Activated naive CD4-positive, alpha-beta T cell (primary cell): ENCODE results near the gene TMEM151B.
"Not testable (repeated sequence)": the region's sequence is repeated elsewhere in the genome, so short reads cannot be mapped to it uniquely, and the experiment has no call there.

Source experiments
- DNase-seq, 4 experiments: peaks; one replicate each; lab custom pipeline; 2025; lab: John Stamatoyannopoulos, UW

TMEM151B gene

DNA sequence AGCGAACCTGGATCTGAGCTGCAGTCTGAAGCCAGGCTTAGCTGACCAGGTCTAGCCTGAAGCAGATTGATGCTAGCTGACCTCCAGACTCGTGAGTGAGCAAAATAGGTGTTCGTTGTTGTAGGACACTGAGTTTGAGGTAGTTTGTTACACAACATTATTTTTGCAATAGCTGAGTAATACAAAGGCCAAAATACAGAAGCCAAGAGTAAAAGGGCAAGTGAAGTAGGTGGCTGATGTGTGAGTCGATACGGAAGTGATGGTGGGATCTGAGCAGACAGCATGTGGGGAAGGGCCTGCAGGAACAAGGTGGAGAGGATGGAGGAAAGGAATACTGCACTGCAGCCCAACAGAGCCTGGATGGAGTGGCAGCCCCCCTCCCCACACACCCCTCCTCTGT lies 63.7 kb downstream of the TMEM151B start:
- no peak for DNase-seq

DNA sequence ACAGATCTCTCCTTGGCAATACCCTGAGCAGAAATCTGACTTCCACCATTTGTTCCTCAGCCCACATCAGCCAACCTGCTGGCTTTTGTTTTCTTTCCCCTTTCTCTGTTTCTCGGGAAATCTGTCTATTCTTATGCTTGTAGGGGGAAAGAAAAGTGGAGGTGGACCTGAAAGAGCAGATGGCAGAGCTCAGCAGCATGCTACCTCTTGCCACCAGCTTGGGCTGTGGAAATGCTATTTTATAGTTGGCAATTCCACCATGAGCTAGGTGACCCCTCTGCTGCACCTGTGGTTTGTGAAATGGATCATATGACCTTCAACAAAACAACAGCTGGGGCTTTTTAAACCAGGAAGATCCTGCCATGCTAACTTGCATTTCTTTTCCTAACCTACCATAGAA lies 65.4 kb downstream of the TMEM151B start:
- DNase-seq: no peak

DNA sequence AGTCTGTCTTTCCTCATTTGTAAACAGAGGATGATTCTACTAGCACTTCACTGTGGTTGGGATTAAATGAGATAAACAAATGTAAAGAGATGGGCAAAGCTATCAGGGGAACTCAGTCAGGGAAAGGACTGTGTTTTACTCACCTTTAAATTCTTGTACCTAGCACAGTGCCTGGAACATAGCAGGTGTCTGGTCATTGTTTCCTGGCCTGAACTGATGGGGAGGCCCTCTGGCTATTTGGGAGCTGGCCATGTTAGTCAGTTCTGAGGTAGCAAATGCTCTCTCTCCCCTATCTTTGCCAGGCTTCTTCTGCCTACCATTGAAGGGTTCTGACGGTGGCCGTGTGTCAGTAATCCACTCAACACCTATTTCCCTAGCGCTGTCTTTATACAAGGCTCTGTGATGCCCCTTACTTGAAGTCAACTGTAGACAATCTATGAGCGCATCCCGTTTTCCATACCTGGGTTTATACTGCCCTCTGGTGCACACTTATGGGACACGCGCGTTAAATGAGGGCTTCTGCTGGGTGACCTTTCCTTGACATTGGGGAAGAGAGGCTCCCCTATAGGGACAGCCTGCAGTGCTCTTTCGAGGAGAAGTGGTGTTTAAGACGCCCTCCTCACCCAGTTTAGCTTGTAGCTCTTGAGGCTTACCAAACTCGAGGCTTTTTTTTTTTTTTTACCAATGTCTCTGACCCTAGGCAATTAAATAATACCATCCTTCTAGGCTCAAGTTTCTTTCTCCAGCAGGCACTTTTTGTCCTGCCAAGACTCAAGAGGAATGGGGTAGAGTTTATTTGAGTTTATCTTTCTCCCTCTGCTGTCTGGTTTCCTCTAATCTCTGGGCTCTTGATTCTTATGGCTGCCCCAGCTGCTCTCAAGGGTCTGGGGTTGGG lies 68.2 kb downstream of the TMEM151B start:
- peak; percentile 12 to 43 (median 15) for DNase-seq

DNA sequence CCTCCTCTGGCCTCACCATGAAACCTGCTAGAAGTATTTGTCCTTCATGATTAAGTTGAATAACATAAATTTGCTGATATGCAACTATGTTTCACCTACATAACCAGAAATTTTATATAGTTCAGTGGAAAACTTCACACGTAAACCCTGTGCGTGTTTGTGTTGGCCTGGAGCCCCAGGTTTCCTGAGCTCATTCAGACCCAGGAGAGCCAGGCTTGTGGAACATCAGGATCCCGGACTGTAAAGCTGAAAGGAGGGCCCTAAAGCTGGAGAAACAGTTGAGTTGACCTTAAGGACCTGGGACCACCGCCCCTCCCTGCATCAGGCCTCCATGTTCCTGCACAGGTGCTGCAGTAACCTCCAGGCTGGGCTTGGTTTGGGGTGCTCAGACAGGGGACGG lies 69.1 kb downstream of the TMEM151B start:
- no peak for DNase-seq

DNA sequence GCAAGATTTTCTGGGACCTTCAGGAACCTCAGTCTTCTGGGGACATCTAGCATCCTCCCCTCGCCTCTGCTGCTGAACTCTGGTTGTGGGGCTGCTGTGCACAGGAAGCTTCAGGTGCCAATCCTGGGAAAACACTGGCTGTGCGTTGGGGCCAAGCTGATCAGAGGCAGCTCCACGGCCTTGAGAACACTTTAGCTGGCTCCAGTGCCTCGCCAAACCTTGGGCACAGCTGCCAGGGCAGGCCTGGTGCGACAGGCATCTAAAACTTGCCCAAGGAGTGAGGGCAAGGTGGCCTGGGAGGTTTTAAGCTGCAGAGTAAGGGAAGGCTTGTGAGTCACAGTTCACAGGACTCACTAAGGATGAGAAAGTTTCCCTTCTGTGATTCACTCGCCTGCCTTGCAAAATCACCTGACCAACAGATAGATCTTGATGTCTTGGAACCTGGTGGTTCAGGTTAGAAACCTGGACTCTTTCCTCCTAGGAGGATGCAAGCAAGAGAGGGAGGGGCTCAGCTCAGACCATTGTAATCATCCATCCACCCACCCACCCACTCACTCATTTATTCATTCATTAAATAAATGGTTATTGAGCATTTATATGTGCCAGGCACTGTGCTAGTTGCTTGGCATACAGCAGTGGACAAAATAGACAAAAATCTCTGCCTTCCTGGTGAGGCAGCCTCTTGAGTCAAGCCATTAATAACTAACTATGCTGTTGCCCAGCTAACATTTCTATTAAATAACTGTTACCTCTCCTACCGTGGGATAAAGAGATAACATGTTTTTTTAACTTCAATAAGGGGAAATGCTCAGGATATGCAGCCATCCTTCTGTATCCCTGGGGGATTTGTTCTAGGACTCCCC lies 69.7 kb downstream of the TMEM151B start:
- no peak for DNase-seq

DNA sequence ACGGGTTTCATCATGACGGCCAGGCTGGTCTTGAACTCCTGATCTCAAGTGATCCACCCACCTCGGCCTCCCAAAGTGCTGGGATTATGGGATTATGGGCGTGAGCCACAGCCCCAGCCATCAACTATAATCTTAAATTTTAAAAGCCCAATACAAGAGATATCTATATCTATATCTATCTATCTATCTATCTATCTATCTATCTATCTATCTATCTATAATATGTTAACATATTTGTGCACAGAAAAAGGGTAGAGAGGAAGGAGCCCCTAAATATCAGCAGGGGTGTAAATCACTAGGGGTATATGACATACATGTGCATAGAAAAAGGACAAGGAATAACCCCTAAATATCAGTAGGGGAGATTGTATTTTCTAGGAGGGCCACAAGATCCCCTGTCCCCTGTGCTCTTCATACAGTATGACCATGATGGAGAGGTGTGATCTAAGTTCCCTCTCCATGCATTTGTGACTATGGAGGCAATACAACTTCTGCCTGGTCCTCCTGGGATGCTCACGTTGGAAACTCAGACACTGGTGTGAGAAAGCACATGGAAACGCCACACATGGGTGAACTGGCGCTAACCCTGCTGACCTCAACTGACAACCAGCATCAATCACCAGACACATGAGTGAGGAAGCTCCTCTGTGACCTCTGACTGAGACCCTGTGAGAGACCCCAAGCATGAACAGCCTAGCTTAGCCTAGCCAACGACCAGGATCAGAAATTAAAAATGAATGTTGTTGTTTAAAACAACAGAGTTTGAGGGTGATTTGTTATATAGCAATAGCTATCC lies 71.0 kb downstream of the TMEM151B start:
- no peak for DNase-seq

DNA sequence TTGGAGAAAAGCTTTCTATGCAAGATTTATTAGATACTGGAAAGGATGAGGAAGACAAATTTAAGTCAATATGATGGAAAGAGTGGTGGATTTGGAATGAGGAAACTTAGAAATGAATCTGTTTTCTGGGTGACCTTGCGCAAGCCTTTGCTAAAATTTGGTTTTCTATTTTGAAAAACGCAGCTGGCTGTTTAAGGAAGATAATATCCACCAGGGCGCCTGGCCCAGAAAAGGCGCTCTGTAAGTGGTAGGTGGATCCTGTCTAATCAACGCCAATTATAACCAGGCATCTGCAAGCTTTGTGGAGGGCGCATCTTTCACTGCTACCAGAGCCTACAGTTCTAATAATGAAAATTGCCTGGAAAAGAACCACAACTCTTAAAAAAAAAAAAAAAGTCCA lies 71.8 kb downstream of the TMEM151B start:
- DNase-seq: no peak

DNA sequence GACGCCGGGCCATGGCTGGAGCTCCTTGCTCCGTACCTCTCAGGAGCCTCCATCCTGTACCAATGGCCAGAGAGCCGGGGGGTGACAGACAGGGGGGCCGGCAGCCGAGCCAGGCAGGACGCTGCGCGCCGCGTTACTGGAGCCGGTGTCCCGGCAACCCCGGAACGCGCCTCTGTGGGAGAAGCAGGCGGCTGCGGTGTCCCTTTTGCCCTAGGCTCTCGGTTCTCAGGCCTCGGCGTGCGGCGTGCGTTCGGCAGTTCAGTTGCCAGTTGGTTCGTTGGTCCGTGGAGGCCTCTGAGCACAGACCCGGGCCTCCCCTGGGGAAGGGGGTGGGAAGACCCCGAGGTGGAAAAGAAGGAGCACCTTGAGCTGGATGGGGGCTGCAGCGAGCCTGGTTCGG lies 72.2 kb downstream of the TMEM151B start, which contains the start of gene SPATS1:
SPATS1 (plus strand) TSS at position 162 of the 400 bp plus-strand sequence. CDS start 446 bp downstream, outside the sequence.
- no peak for DNase-seq

DNA sequence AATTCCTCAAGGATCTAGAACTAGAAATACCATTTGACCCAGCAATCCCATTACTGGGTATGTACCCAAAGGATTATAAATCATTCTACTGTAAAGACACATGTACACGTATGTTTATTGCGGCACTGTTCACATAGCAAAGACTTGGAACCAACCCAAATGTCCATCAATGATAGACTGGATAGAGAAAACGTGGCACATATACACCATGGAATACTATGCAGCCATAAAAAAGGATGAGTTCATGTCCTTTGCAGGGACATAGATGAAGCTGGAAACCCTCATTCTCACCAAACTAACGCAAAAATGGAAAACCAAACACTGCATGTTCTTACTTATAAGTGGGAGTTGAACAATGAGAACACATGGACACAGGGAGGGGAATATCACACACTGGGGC lies 76.6 kb downstream of the TMEM151B start:
- DNase-seq: not testable (repeated sequence)

DNA sequence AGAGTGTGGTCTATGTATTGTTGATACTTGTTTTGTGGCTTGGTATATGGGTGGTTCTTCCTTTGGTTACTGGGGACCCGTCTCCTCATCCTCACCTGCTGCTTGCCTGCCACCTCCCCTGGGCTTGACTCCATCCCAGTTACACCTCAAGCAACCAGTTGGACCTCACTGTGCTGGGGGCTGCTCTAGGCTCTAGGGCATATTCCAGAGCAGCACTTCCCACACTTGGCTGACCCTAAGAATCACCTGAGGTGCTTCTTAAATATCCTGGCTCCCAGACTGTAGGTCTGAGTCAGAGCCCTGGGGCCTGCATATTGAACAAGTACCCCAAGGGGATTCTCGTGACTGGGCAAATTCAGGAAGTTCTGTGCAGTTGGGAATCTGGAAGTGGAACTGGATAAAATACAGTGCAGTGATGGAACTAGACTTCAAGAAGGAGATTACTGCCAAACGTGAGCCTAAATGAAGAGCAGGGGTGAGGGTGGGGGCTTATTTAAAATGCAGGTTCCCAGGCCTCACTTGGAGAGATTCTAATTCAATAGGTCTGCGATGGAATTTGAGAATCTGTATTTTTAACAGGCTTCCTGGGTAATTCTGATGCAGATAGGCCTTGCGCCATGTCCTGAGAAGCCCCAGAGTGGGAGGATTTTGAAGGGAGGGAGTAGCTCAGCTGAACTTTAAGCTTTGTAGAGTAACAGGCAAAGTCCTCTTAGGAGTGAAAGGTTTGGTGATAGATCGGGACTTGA lies 79.8 kb downstream of the TMEM151B start:
- DNase-seq: no peak

DNA sequence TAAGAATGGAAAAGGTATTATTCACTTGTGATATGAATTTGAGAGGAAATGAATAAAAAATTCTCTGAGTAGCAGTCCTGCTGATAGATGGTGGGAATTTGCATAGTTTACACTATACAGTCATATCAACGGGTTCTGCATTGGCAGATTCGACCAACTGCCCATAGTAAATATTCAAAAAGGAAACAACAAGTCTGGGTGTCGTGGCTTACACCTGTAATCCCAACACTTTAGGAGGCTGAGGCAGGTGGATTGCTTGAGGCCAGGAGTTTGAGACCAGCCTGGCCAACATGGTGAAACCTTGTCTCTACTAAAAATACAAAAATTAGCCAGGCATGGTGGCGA lies 80.4 kb downstream of the TMEM151B start:
- DNase-seq: not testable (repeated sequence)

DNA sequence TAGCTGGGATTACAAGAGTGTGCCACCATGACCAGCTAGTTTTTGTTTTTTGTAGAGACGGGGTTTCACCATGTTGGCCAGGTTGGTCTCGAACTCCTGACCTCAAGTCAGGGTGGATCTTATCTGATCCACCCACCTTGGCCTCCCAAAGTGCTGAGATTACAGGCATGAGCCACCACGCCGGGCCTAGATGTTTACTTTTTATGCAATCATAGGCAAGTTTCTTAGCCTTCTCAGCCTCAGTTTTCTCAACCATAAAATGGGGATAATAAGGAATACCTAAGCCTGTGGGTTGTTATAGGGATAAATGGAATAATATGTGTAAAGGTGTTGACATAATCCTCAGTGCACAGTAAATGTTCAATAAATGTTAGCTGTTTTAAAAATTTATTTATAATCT lies 82.0 kb downstream of the TMEM151B start:
- no peak for DNase-seq

DNA sequence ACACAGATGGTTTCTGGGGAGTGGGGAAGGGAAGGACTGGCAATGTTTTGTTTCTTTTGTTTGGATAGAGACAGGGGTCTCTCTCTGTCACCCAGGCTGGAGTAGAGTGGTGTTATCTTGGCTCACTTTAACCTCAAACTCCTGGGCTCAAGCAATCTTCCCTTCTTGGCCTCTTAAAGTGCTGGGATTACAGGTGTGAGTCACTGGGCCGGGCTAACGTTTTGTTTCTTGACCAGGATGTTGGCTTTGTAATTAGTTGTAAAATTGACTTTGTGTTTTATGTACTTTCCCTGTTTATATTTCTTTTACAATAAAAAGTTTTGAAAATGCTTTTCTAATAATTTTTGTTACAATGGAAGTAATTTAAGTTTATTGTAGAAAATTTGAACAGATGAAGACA lies 83.1 kb downstream of the TMEM151B start:
- DNase-seq: no peak

DNA sequence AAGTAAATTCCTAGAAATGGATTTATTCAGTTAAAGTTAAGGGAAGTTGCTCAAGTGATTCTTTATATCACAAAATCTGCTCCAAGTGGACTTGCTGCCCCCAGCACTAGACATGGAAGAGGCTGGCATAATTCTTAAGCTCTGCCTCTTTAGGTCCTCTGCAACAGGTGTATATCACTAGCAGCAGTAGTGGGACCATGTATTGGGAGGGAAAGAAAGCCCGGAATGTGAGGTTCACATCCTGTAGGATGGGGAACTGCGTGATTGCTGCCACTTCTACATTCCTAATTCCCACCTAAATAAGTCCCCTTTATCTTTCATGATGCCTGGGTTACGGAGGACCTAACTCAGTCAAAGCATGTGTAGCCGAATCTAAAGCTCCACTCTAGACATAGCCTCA lies 85.4 kb downstream of the TMEM151B start:
- DNase-seq: no peak

DNA sequence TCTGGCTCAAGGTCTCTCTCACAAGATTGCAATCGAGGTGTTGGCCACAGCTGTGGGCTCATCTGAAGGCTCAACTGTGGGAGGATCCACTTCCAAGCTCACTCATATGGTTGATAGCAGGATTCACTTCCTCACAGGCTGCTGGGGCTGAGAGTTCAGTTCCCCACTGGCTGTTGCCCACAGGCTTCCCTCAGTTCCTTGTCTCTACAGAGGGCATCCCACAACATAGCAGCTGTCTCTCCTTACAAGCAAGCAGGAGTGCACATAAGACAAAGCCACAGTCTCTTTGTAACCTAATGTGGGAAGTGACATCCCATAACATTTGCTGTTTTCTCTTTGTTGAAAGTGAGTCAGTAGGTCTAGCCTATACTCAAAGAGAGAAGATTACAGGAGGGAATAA lies 86.2 kb downstream of the TMEM151B start:
- DNase-seq: no peak
